ENCODE data around the gene CCL25.
"Not testable (repeated sequence)": the region's sequence is repeated elsewhere in the genome, so short reads cannot be mapped to it uniquely, and the experiment has no call there.

The CCL25 gene, protein sequence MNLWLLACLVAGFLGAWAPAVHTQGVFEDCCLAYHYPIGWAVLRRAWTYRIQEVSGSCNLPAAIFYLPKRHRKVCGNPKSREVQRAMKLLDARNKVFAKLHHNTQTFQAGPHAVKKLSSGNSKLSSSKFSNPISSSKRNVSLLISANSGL

DNA sequence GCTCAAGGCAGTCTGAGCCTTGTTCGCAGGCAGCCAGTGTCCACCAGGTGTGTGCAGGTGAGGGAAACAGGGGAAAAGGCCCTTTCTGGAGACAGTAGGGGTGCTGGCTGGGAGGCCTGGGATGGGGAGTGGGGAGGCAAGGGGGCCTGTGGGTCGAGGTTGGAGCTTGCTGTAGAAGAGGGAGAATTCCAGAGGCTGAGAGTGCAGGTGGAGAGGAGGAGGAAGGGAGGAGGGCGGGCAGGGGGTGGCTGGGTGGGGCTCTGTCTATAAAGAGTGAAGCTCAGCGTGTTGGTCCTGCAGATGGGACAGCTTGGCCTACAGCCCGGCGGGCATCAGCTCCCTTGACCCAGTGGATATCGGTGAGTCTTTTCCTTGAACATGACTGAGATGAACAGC is at the start of gene CCL25:
Gene CCL25 (plus strand): TSS at position 297 of the 396 bp plus-strand sequence. CDS start 290 bp downstream, outside the sequence.
- H3K4me3 ChIP-seq (ENCODE audit: low read length), result no peak within 1 kb of the TSS
- H3K9me3 ChIP-seq (ENCODE audit: control insufficient read depth, low read length), result no peaks in the 10 kb centered on the region
- no peak within 1 kb of the TSS for H3K9ac ChIP-seq (ENCODE audit: low read length)
- no peaks in the 10 kb centered on the region for H3K36me3 ChIP-seq (ENCODE audit: control insufficient read depth, insufficient read depth, low read length)
- no peaks in the 10 kb centered on the region for H3K27me3 ChIP-seq (ENCODE audit: control insufficient read depth, insufficient read depth, low read length)
- peaks cover 7% of the 10 kb centered on the region for H3K4me1 ChIP-seq (ENCODE audit: control insufficient read depth, insufficient read depth, low read length)

DNA sequence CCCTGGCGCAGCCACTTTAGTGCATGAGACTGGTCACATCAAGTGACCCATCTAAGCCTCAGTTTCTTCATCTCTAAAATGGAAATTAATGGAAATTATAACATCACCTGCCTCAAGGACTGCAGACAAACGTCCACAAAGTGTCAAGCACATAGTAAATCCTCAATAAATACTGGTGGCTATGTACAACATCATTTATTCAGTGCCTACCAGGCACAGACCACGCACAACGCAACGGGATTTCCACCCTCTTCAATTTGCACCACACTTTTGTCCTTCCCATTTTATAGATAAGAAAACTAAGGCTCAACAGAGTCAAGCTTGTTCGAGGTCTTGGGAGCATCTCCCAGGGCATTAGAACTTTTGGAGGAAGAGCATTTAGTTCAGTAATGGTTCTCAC is 48.6 kb upstream of the CCL25 start:
- peak overlapping the region; percentile 58 for H3K9ac ChIP-seq (ENCODE audit: low read length)
- H3K36me3 ChIP-seq (ENCODE audit: control insufficient read depth, insufficient read depth, low read length), result no peaks in the 10 kb centered on the region
- no peaks in the 10 kb centered on the region for H3K27me3 ChIP-seq (ENCODE audit: control insufficient read depth, insufficient read depth, low read length)
- H3K4me1 ChIP-seq (ENCODE audit: control insufficient read depth, insufficient read depth, low read length), result peaks cover 21% of the 10 kb centered on the region
- no peaks in the 10 kb centered on the region for H3K9me3 ChIP-seq (ENCODE audit: control insufficient read depth, low read length)
- H3K4me3 ChIP-seq (ENCODE audit: low read length), result no peak overlapping the region

DNA sequence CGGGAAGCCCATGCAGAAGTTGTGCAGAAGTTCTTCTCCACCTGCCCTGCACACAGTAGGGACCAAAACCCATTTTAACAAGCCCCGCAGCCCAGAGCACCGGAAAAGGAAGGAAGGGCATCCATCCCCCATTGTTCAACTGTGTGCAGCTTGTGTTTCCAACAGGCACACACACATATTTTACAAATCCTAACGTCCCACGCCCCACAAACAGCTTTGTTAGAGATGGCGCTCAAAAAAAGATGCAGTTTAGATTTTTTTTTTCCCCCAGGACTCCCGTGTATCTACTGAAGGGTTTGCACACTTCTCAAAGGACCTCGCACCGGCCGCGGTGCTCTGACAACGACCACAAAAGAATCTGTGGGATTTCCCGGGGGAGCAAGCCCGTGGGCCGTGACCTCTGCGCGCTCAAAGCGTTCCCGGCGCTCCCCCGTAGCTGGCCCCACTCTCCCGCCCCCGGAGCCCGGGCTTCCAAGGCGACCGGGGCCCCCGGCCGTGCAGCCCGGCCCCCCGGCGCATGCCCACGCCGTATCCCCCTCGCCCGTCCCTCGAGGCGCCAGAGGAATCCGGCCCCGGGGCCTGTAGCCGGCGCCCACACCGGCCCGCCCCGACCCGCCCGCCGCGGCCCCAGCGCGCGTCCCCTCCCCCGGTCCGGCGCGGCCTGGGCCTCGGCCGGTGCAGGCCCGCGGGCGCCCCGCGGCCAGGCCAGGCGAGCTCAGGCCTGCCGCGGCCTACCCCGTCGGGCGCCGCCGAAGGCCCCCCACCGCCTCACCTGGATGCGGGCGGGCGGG is 47.6 kb upstream of the CCL25 start:
- H3K27me3 ChIP-seq (ENCODE audit: control insufficient read depth, insufficient read depth, low read length), result no peaks in the 10 kb centered on the region
- peaks cover 21% of the 10 kb centered on the region for H3K4me1 ChIP-seq (ENCODE audit: control insufficient read depth, insufficient read depth, low read length)
- H3K4me3 ChIP-seq (ENCODE audit: low read length), result peak overlapping the region; percentile 2
- no peaks in the 10 kb centered on the region for H3K9me3 ChIP-seq (ENCODE audit: control insufficient read depth, low read length)
- peak overlapping the region; percentile 58 for H3K9ac ChIP-seq (ENCODE audit: low read length)
- H3K36me3 ChIP-seq (ENCODE audit: control insufficient read depth, insufficient read depth, low read length), result no peaks in the 10 kb centered on the region

DNA sequence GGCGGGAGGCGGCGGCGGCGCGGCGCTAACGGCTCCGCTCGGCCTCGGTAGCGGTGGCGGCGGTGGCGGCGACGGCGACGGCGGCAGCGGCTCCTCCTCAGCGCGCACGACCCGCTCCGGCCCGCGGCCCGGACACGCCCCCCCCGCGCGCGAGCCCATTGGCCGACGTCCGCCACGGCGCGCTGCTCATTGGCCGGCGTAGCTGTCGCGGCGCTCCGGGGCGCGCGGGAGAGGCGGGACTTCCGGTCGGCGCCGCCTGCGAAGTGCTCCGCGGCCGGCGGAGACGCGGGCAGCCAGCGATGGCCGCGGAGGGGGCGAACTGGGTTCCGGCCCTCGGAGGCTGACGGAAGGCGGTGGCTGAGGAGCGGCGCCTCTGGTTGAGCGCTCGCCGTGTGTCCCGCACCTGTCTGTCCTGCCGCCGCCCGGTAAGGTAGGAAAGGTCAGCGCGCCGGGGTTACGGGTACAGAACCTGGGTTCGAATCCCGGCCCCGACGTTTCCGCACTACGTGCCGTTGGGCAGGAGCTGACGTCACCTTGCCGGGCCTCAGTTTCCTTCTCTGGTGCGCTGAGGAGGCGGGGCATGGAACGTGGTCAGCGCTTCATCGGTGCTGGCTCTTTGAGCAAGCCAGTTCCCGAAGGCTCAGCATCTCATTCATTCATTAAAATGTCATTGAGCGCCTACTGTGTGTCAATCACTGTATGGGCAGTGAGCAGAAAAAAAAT is 46.9 kb upstream of the CCL25 start, which contains the start of gene ELAVL1:
Gene ELAVL1 (minus strand): TSS at position 108 of the 723 bp plus-strand sequence. CDS start 13,826 bp downstream, outside the sequence.
- H3K9ac ChIP-seq (ENCODE audit: low read length), result peak within 1 kb of the TSS; percentile 73
- H3K27me3 ChIP-seq (ENCODE audit: control insufficient read depth, insufficient read depth, low read length), result no peaks in the 10 kb centered on the region
- H3K36me3 ChIP-seq (ENCODE audit: control insufficient read depth, insufficient read depth, low read length), result no peaks in the 10 kb centered on the region
- no peaks in the 10 kb centered on the region for H3K9me3 ChIP-seq (ENCODE audit: control insufficient read depth, low read length)
- peak within 1 kb of the TSS; percentile 48 for H3K4me3 ChIP-seq (ENCODE audit: low read length)
- peaks cover 21% of the 10 kb centered on the region for H3K4me1 ChIP-seq (ENCODE audit: control insufficient read depth, insufficient read depth, low read length)

DNA sequence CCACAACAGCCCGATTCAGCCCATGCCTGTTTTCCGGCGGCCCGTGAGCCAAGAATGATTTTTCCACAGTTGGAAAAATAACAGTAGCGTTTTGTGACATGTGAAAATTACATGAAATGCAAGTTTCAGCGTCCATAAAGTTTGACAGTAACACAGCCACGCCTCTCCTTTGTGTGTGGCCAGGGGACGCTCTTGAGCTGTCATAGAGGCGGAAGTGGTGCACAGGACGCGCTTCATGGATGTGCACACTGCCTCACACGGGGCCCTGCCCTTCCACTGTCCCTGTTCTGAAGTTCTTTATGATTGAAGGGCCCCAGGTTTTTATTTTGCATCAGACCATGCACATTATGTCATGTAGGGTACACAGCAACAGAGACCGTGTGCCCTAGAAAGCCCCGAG is 34.8 kb upstream of the CCL25 start:
- Histone ChIP-seq H3K27me3 (ENCODE audit: control insufficient read depth, insufficient read depth, low read length) (no peaks in the 10 kb centered on the region), H3K4me1 (ENCODE audit: control insufficient read depth, insufficient read depth, low read length) (no peaks in the 10 kb centered on the region), H3K4me3 (ENCODE audit: low read length) (no peak overlapping the region), H3K9ac (ENCODE audit: low read length) (no peak overlapping the region), H3K36me3 (ENCODE audit: control insufficient read depth, insufficient read depth, low read length) (no peaks in the 10 kb centered on the region), H3K9me3 (ENCODE audit: control insufficient read depth, low read length) (no peaks in the 10 kb centered on the region)

DNA sequence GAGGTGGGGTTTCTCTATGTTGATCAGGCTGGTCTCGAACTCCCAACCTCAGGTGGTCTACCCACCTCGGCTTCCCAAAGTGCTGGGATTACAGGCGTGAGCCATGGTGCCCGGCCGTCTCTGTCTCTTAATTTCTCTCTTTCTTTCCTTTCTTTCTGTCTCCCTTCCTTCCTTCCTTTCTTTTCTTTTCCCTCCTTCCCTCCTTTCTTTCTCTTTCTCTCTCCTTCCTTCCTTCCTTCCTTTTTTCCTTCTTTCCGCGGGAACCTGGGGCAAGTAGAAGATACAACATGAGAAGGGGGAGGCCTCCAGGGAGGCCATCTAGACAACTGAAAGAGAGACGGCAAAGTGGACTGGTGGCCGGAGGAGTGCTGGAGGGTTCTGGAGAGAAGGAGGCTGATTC is 31.9 kb upstream of the CCL25 start:
- no peaks in the 10 kb centered on the region for H3K4me1 ChIP-seq (ENCODE audit: control insufficient read depth, insufficient read depth, low read length)
- no peaks in the 10 kb centered on the region for H3K9me3 ChIP-seq (ENCODE audit: control insufficient read depth, low read length)
- H3K36me3 ChIP-seq (ENCODE audit: control insufficient read depth, insufficient read depth, low read length), result no peaks in the 10 kb centered on the region
- no peak overlapping the region for H3K4me3 ChIP-seq (ENCODE audit: low read length)
- no peak overlapping the region for H3K9ac ChIP-seq (ENCODE audit: low read length)
- no peaks in the 10 kb centered on the region for H3K27me3 ChIP-seq (ENCODE audit: control insufficient read depth, insufficient read depth, low read length)

DNA sequence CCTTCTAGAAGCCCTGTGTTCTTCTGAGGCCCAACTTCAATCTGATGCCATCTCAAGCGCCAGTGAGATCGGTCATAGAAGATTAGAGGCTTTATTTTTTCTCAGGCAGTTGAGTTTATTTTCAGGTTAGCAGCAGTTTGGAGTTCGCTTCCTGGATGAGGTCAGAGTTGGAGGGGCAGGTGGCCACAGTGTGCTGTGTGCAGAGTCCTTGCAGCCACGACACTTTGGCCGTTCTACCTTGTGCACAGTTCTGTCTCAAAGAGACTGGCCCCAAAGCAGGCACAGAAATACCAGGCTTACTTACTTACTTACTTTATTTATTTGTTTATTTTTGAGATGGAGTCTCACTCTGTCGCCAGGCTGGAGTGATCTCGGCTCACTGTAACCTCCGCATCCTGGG is 31.2 kb upstream of the CCL25 start:
- Histone ChIP-seq H3K36me3 (ENCODE audit: control insufficient read depth, insufficient read depth, low read length) (no peaks in the 10 kb centered on the region), H3K9ac (ENCODE audit: low read length) (no peak overlapping the region), H3K27me3 (ENCODE audit: control insufficient read depth, insufficient read depth, low read length) (no peaks in the 10 kb centered on the region), H3K9me3 (ENCODE audit: control insufficient read depth, low read length) (no peaks in the 10 kb centered on the region), H3K4me1 (ENCODE audit: control insufficient read depth, insufficient read depth, low read length) (no peaks in the 10 kb centered on the region), H3K4me3 (ENCODE audit: low read length) (no peak overlapping the region)

DNA sequence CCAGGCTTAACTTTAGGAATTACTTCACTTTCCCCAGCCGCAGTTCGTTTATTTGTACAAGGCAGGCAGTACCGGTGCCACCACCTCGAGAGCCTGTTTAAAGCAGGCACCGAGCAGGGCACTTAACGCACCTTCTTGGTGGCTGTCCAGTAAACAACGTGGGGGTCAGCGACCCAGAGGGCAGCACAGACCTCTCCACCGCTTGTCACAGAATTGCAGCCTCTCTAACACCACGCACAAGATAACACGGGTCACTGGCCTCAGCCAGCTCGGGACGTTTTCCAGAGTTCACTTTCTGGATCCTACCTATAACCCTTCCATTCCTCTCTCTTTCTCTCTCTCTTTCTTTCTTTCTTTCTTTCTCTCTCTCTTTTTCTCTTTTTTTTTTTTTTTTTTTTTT is 30.3 kb upstream of the CCL25 start:
- H3K9me3 ChIP-seq (ENCODE audit: control insufficient read depth, low read length), result no peaks in the 10 kb centered on the region
- H3K4me1 ChIP-seq (ENCODE audit: control insufficient read depth, insufficient read depth, low read length), result no peaks in the 10 kb centered on the region
- H3K36me3 ChIP-seq (ENCODE audit: control insufficient read depth, insufficient read depth, low read length), result no peaks in the 10 kb centered on the region
- H3K27me3 ChIP-seq (ENCODE audit: control insufficient read depth, insufficient read depth, low read length), result no peaks in the 10 kb centered on the region
- H3K4me3 ChIP-seq (ENCODE audit: low read length), result no peak overlapping the region
- no peak overlapping the region for H3K9ac ChIP-seq (ENCODE audit: low read length)

DNA sequence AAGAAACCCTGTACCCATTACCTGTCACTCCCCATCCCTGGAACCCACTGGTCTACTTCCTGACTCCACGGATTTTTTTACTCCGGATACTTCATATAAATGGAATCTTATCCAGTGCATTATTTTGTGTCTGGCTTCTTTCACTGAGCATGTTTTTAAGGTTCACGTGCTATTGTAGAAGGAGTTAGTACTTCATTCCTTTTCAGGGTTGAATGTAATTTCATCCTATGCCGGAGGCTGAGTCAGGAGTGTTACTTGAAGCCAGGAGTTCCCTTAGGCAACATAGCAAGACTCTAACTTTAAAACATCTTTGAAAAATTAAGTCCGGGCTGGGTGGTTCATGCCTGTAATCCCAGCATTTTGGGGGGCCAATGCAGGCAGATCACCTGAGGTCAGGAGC is 29.2 kb upstream of the CCL25 start:
- Histone ChIP-seq H3K4me1 (ENCODE audit: control insufficient read depth, insufficient read depth, low read length) (no peaks in the 10 kb centered on the region), H3K4me3 (ENCODE audit: low read length) (no peak overlapping the region), H3K27me3 (ENCODE audit: control insufficient read depth, insufficient read depth, low read length) (no peaks in the 10 kb centered on the region), H3K9me3 (ENCODE audit: control insufficient read depth, low read length) (no peaks in the 10 kb centered on the region), H3K36me3 (ENCODE audit: control insufficient read depth, insufficient read depth, low read length) (no peaks in the 10 kb centered on the region), H3K9ac (ENCODE audit: low read length) (no peak overlapping the region)

DNA sequence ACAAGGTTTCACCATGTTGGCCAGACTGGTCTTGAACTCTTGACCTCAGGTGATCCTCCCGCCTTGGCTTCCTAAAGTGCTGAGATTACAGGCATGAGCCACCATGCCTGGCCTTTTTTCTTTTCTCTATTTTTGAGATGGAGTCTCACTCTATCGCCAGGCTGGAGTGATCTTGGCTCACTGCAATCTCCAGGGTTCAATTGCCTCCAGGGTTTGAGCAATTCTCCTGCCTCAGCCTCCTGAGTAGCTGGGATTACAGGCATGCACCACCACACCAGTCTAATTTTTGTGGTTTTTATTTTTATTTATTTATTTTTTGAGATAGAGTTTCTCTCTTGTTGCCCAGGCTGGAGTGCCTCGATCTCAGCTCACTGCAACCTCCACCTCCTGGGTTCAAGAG is 28.3 kb upstream of the CCL25 start:
- not testable (repeated sequence) for H3K36me3 ChIP-seq (ENCODE audit: control insufficient read depth, insufficient read depth, low read length); H3K9ac ChIP-seq (ENCODE audit: low read length); H3K27me3 ChIP-seq (ENCODE audit: control insufficient read depth, insufficient read depth, low read length); H3K4me3 ChIP-seq (ENCODE audit: low read length); H3K9me3 ChIP-seq (ENCODE audit: control insufficient read depth, low read length); H3K4me1 ChIP-seq (ENCODE audit: control insufficient read depth, insufficient read depth, low read length)

DNA sequence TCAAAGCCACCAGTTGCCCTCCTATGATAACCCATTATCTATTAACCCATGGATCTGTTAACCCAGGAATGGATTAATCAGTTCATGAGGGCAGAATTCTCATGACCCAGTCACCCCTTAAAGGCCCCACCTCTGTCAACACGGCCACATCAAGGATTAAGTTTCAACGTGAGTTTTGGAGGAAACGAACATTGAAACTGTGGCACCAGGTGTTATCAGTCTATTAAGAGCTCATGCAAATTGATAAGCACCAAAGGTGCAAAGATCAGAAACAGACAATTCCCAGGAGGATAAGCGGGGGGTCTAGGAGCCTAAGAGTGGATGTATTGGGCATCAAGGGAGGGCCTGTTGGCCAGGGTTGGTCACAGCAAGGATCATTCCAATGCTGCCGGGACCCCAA is 27.2 kb upstream of the CCL25 start:
- Histone ChIP-seq H3K4me3 (ENCODE audit: low read length) (no peak overlapping the region), H3K9ac (ENCODE audit: low read length) (no peak overlapping the region), H3K9me3 (ENCODE audit: control insufficient read depth, low read length) (no peaks in the 10 kb centered on the region), H3K4me1 (ENCODE audit: control insufficient read depth, insufficient read depth, low read length) (no peaks in the 10 kb centered on the region), H3K27me3 (ENCODE audit: control insufficient read depth, insufficient read depth, low read length) (no peaks in the 10 kb centered on the region), H3K36me3 (ENCODE audit: control insufficient read depth, insufficient read depth, low read length) (no peaks in the 10 kb centered on the region)

DNA sequence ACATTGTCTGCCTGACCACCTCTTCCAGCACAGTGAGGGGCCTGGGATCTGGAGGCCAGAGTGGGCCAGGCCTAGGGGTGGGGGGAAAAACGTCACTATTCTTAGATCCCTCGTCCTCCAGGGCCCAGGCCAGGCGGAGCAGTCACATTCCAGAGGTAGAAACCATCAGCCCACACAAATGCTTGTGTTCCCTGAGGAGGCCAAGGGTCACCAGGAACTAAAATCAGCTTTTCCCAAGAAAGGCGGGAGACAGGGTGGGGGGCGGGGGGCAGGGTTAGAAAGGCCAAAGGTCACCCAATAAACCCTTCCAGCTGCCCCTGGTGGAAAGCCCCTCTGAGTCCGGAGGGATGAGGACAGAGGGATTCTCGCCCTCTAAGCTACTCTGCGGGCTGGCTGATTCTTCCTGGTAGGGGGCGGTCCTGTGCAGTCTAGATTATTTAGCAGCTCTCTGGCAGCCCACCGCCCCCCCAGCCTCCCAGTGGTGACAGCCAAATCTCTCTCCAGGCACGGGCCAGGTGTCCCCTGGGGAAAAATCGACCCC is 23.5 kb upstream of the CCL25 start:
- no peak overlapping the region for H3K9ac ChIP-seq (ENCODE audit: low read length)

More for the DNA sequence above, 23.5 kb upstream of the CCL25 start:
- no peaks in the 10 kb centered on the region for H3K27me3 ChIP-seq (ENCODE audit: control insufficient read depth, insufficient read depth, low read length)
- H3K4me1 ChIP-seq (ENCODE audit: control insufficient read depth, insufficient read depth, low read length), result no peaks in the 10 kb centered on the region
- no peak overlapping the region for H3K4me3 ChIP-seq (ENCODE audit: low read length)
- no peaks in the 10 kb centered on the region for H3K36me3 ChIP-seq (ENCODE audit: control insufficient read depth, insufficient read depth, low read length)
- no peaks in the 10 kb centered on the region for H3K9me3 ChIP-seq (ENCODE audit: control insufficient read depth, low read length)
